SK-N-SH treated with all-trans-retinoic acid at 6 μM for 48 hours (cell line): Measurements from ENCODE around the gene LAGE3.

Experiments
- ATAC-seq: fragments of 200-7000 bp; cut with Tn5 transposase; 3 replicates; pipeline ENCODE4 v1.9.1; 2020; ENCODE audit warnings: mild to moderate bottlenecking, moderate library complexity
- BACH2 ChIP-seq: fragments of 250-450 bp; sonication (Bioruptor Pico); IDR thresholded peaks from 2 replicates; pipeline ENCODE4 v1.9.0; 2021; ENCODE audit warnings: mild to moderate bottlenecking, borderline replicate concordance
- CREB5 ChIP-seq: fragments of 250-450 bp; sonication (Bioruptor Pico); IDR thresholded peaks from 2 replicates; pipeline ENCODE4 v1.5.1; 2020; ENCODE audit warnings: low read depth, mild to moderate bottlenecking, moderate library complexity
- CSDC2 ChIP-seq: fragments of 250-450 bp; sonication (Bioruptor Pico); IDR thresholded peaks from 2 replicates; pipeline ENCODE4 v1.5.0; 2020; ENCODE audit warnings: mild to moderate bottlenecking, moderate library complexity
- CSRNP3 ChIP-seq: fragments of 250-450 bp; sonication (Bioruptor Pico); IDR thresholded peaks from 2 replicates; pipeline ENCODE4 v1.5.1; 2021; ENCODE audit warnings: mild to moderate bottlenecking, moderate library complexity
- ESRRG ChIP-seq: fragments of 250-450 bp; sonication (Bioruptor Pico); IDR thresholded peaks from 2 replicates; pipeline ENCODE4 v1.6.1; 2021; ENCODE audit warnings: mild to moderate bottlenecking
- GLIS3 ChIP-seq: fragments of 250-450 bp; sonication (Bioruptor Pico); IDR thresholded peaks from 2 replicates; pipeline ENCODE4 v1.5.0; 2020; ENCODE audit warnings: mild to moderate bottlenecking, moderate library complexity
- ISL1 ChIP-seq: fragments of 250-450 bp; sonication (Bioruptor Pico); IDR thresholded peaks from 2 replicates; pipeline ENCODE4 v2.1.2; 2022; ENCODE audit warnings: mild to moderate bottlenecking, moderate library complexity
- OSR1 ChIP-seq: fragments of 250-450 bp; sonication (Bioruptor Pico); IDR thresholded peaks from 2 replicates; pipeline ENCODE4 v1.8.0; 2022; ENCODE audit warnings: moderate library complexity, mild to moderate bottlenecking, inconsistent platforms
- PATZ1 ChIP-seq: fragments of 250-450 bp; sonication (Bioruptor Pico); IDR thresholded peaks from 2 replicates; pipeline ENCODE4 v1.8.0; 2020; ENCODE audit warnings: mild to moderate bottlenecking, moderate library complexity, borderline replicate concordance
- POU6F1 ChIP-seq: fragments of 250-450 bp; sonication (Bioruptor Pico); IDR thresholded peaks from 2 replicates; pipeline ENCODE4 v1.8.0; 2021; ENCODE audit warnings: low read depth, mild to moderate bottlenecking, moderate library complexity, borderline replicate concordance
- PPARA ChIP-seq: fragments of 250-450 bp; sonication (Bioruptor Pico); IDR thresholded peaks from 2 replicates; pipeline ENCODE4 v1.5.0; 2020; ENCODE audit warnings: mild to moderate bottlenecking, borderline replicate concordance
- RARB ChIP-seq: fragments of 250-450 bp; sonication (Bioruptor Pico); IDR thresholded peaks from 2 replicates; pipeline ENCODE4 v1.8.0; 2021; ENCODE audit warnings: mild to moderate bottlenecking, moderate library complexity
- SNAI2 ChIP-seq: fragments of 250-450 bp; sonication (Bioruptor Pico); IDR thresholded peaks from 2 replicates; pipeline ENCODE4 v1.5.0; 2020; ENCODE audit warnings: mild to moderate bottlenecking, moderate library complexity
- TCF4 ChIP-seq: fragments of 250-450 bp; sonication (Bioruptor Pico); IDR thresholded peaks from 2 replicates; pipeline ENCODE4 v1.8.0; 2021; ENCODE audit warnings: mild to moderate bottlenecking, moderate library complexity, borderline replicate concordance
- TOX ChIP-seq: fragments of 250-450 bp; sonication (Bioruptor Pico); IDR thresholded peaks from 2 replicates; pipeline ENCODE4 v1.8.0; 2021; ENCODE audit warnings: mild to moderate bottlenecking, moderate library complexity, borderline replicate concordance
- TSHZ2 ChIP-seq: fragments of 250-450 bp; sonication (Bioruptor Pico); IDR thresholded peaks from 2 replicates; pipeline ENCODE4 v1.5.0; 2020; ENCODE audit warnings: mild to moderate bottlenecking, moderate library complexity
- ZC3H10 ChIP-seq: fragments of 250-450 bp; sonication (Bioruptor Pico); IDR thresholded peaks from 2 replicates; pipeline ENCODE4 v1.5.1; 2021; ENCODE audit warnings: mild to moderate bottlenecking, moderate library complexity
- ZFP3 ChIP-seq: fragments of 250-450 bp; sonication (Bioruptor Pico); IDR thresholded peaks from 2 replicates; pipeline ENCODE4 v1.5.0; 2020; ENCODE audit warnings: mild to moderate bottlenecking, moderate library complexity
- ZFP30 ChIP-seq: fragments of 450-650 bp; formaldehyde crosslinking; IDR thresholded peaks from 2 replicates; pipeline ENCODE4 v1.5.0; 2022; ENCODE audit warnings: mild to moderate bottlenecking, moderate library complexity
- ZNF565 ChIP-seq: fragments of 450-650 bp; formaldehyde crosslinking; conservative IDR thresholded peaks from 2 replicates; pipeline ENCODE4 v1.5.0; 2020; ENCODE audit warnings: low read depth, mild to moderate bottlenecking, moderate library complexity
- ZNF70 ChIP-seq: fragments of 450-650 bp; formaldehyde crosslinking; IDR thresholded peaks from 2 replicates; pipeline ENCODE4 v1.5.0; 2020; ENCODE audit warnings: mild to moderate bottlenecking, moderate library complexity
- ZNF8 ChIP-seq: fragments of 450-650 bp; formaldehyde crosslinking; IDR thresholded peaks from 2 replicates; pipeline ENCODE4 v1.5.0; 2020; ENCODE audit warnings: mild to moderate bottlenecking, moderate library complexity

The LAGE3 gene

GRCh38 chrX:154525606-154526490 is 46.8 kb upstream of the LAGE3 start:
- no peak for ATAC-seq
- no peak for TF ChIP-seq PPARA
- no peak for TF ChIP-seq ZC3H10 (CRISPR knock-in tag)
- TF ChIP-seq ZFP3 (CRISPR knock-in tag) = no peak
- no peak for TF ChIP-seq ZFP30 (CRISPR knock-in tag)
- TF ChIP-seq OSR1 = no peak
- TF ChIP-seq CSRNP3 = no peak
- no peak for TF ChIP-seq ZNF565 (CRISPR knock-in tag)
- no peak for TF ChIP-seq TOX
- TF ChIP-seq TSHZ2 (CRISPR knock-in tag) = no peak
- TF ChIP-seq SNAI2 = no peak
- TF ChIP-seq PATZ1 = no peak
- TF ChIP-seq TCF4 = no peak
- no peak for TF ChIP-seq GLIS3
- no peak for TF ChIP-seq CREB5
- no peak for TF ChIP-seq ZNF8
- TF ChIP-seq BACH2 (CRISPR knock-in tag) = no peak
- TF ChIP-seq ZNF70 = no peak
- TF ChIP-seq ESRRG (CRISPR knock-in tag) = no peak

GRCh38 chrX:154519389-154519788 is 40.3 kb upstream of the LAGE3 start:
- ATAC-seq = no peak
- no peak for TF ChIP-seq GLIS3
- TF ChIP-seq ZNF565 (CRISPR knock-in tag) = no peak
- TF ChIP-seq ZNF70 = no peak
- no peak for TF ChIP-seq ZFP30 (CRISPR knock-in tag)
- no peak for TF ChIP-seq TOX
- TF ChIP-seq RARB (CRISPR knock-in tag) = no peak
- TF ChIP-seq ZFP3 (CRISPR knock-in tag) = no peak
- no peak for TF ChIP-seq ESRRG (CRISPR knock-in tag)
- TF ChIP-seq ISL1 = no peak

GRCh38 chrX:154517101-154517781 is 38.2 kb upstream of the LAGE3 start:
- TF ChIP-seq ZNF8 (no peak), CSDC2 (CRISPR knock-in tag) (no peak), ESRRG (CRISPR knock-in tag) (no peak), ISL1 (no peak), ZFP30 (CRISPR knock-in tag) (no peak), POU6F1 (CRISPR knock-in tag) (no peak), ZNF565 (CRISPR knock-in tag) (no peak), ZFP3 (CRISPR knock-in tag) (no peak), PPARA (no peak), CREB5 (no peak), RARB (CRISPR knock-in tag) (no peak), ZNF70 (no peak)
- no peak for ATAC-seq
